Lower leg skin (tissue), 4 donors: ENCODE measurements around the gene GNB5. TPM values are rescaled to one million over a fixed set of nuclear protein-coding genes. Genes with fewer than 3 reads are reported as not detected.

Experiments
- DNase-seq, 2 donors: peaks; one replicate each; pipeline ENCODE4 v3.0.0-alpha.2; 2019; ENCODE audit warnings: low spot score in 2 of 2
- H3K4me3 ChIP-seq: fragments of 200-600 bp; sonication (generic); 2 replicates; pipeline ENCODE4 v1.5.1; 2017; ENCODE audit warnings: mild to moderate bottlenecking, low read depth; ENCODE audit not compliant: poor library complexity, severe bottlenecking
- CTCF ChIP-seq, 3 donors: fragments of 450-650 bp; IDR thresholded peaks; one replicate each; pipeline ENCODE4 v1.5.1; 2016; ENCODE audit warnings: antibody characterized with exemption in 3 of 3, mild to moderate bottlenecking in 3 of 3, moderate library complexity in 2 of 3
- POLR2A ChIP-seq, 2 donors: fragments of 450-650 bp; IDR thresholded peaks; one replicate each; pipeline ENCODE4 v1.6.1; 2016 to 2017; ENCODE audit warnings: antibody characterized with exemption in 2 of 2, mild to moderate bottlenecking in 1 of 2, moderate library complexity in 1 of 2
- WGBS, 2 donors: methylation state at CpG; one replicate each; pipeline ENCODE4 v1.1.5; 2018; 5-methylcytosine and 5-hydroxymethylcytosine counted together
- intact Hi-C: fragments of 100-400 bp; cut with DNase I; formaldehyde crosslinking; loops from one replicate; pipeline ENCODE4 v1.15.0; 2023; ENCODE audit warnings: low total_unique reads
- total RNA-seq, 4 donors: library from RNA; depleted of rRNA; stranded (reverse); fragments of >200 nt; gene quantifications; one replicate each; pipeline ENCODE4 v1.1.0, GENCODE V29; 2016

GNB5 gene
- total RNA-seq, 4 donors from 2014 or later = 15.7 to 30.7 (median 21.9) TPM

- no peak overlapping the region for H3K4me3 ChIP-seq
- DNase-seq = peak in 1 of 2 donors; percentile 34
- TF ChIP-seq CTCF (IDR thresholded peaks at IDR 0.05) (no peak), POLR2A (IDR thresholded peaks at IDR 0.05) (no peak)
- 93 to 94% methylated on average over 4 of the region's 4 CpGs for WGBS, 2 donors
- intact Hi-C loops = no loop called here
These were observed 33.0 kb upstream of the GNB5 start for GRCh38 chr15:52224211-52224610.

- intact Hi-C loops = no loop called here
- TF ChIP-seq CTCF (IDR thresholded peaks at IDR 0.05) (no peak), POLR2A (IDR thresholded peaks at IDR 0.05) (no peak)
These were observed 30.5 kb upstream of the GNB5 start for GRCh38 chr15:52221730-52222129.

GRCh38 chr15:52220937-52221660 lies 29.9 kb upstream of the GNB5 start:
- peak in 1 of 2 donors; percentile 9 for DNase-seq
- WGBS, 2 donors = 78 to 85% methylated on average over 7 of the region's 7 CpGs
- TF ChIP-seq CTCF (IDR thresholded peaks at IDR 0.05) = no peak
- no peak for TF ChIP-seq POLR2A (IDR thresholded peaks at IDR 0.05)
- no peak overlapping the region for H3K4me3 ChIP-seq
- intact Hi-C loops = no loop called here

More at GRCh38 chr15:52221730-52222129, 30.5 kb upstream of the GNB5 start:
- no peak overlapping the region for H3K4me3 ChIP-seq
- WGBS, 2 donors = 87 to 91% methylated on average over 5 of the region's 5 CpGs
- no peak for DNase-seq

GRCh38 chr15:52220251-52220650 lies 29.1 kb upstream of the GNB5 start:
- no peak overlapping the region for H3K4me3 ChIP-seq
- 55 to 57% methylated on average over 6 of the region's 6 CpGs for WGBS, 2 donors
- DNase-seq = no peak
- TF ChIP-seq POLR2A (IDR thresholded peaks at IDR 0.05) (no peak), CTCF (IDR thresholded peaks at IDR 0.05) (no peak)
- intact Hi-C loops = no loop called here

GRCh38 chr15:52218816-52219215 lies 27.6 kb upstream of the GNB5 start:
- intact Hi-C loops = no loop called here
- WGBS, 2 donors = 95 to 97% methylated on average over 4 of the region's 4 CpGs
- peak in 1 of 2 donors; percentile 52 for DNase-seq
- no peak for TF ChIP-seq POLR2A (IDR thresholded peaks at IDR 0.05)
- TF ChIP-seq CTCF (IDR thresholded peaks at IDR 0.05) = no peak
- no peak overlapping the region for H3K4me3 ChIP-seq

- TF ChIP-seq CTCF (IDR thresholded peaks at IDR 0.05) (no peak), POLR2A (IDR thresholded peaks at IDR 0.05) (no peak)
- no peak overlapping the region for H3K4me3 ChIP-seq
- whole genome bisulfite sequencing, 2 donors = 91 to 94% methylated on average over 3 of the region's 3 CpGs
- intact Hi-C loops = no loop called here
- DNase-seq = peak in 1 of 2 donors; percentile 21
These were observed 27.2 kb upstream of the GNB5 start for GRCh38 chr15:52218371-52218770.
